HG03442 (cell line): ENCODE data around the gene TMEM151A.
"Not testable (repeated sequence)": the region's sequence is repeated elsewhere in the genome, so short reads cannot be mapped to it uniquely, and the experiment has no call there.

ENCODE experiments used
- ATAC-seq: cut with Tn5 transposase; IDR thresholded peaks from one replicate; pipeline ENCODE4 v1.9.1; 2021; ENCODE audit warnings: mild to moderate bottlenecking, moderate library complexity; ENCODE audit not compliant: unreplicated experiment

TMEM151A gene

GRCh38 chr11:66267039-66267378 is 24.7 kb upstream of the TMEM151A start:
- ATAC-seq = no peak

GRCh38 chr11:66267379-66268243 is 24.1 kb upstream of the TMEM151A start:
- ATAC-seq = peak; percentile 34

GRCh38 chr11:66268244-66268951 is 23.3 kb upstream of the TMEM151A start, which contains the start of gene RAB1B:
TSS of gene RAB1B (plus strand) at chr11:66268639. CDS start at chr11:66268680, 41 bp downstream.
- peak; percentile 73 for ATAC-seq

- no peak for ATAC-seq
Measured at GRCh38 chr11:66268952-66269905, 22.5 kb upstream of the TMEM151A start.

GRCh38 chr11:66271816-66272215 is 19.9 kb upstream of the TMEM151A start:
- no peak for ATAC-seq

- ATAC-seq = no peak
Measured at GRCh38 chr11:66272596-66272995, 19.1 kb upstream of the TMEM151A start.

GRCh38 chr11:66274219-66274618 is 17.5 kb upstream of the TMEM151A start:
- ATAC-seq = no peak

- no peak for ATAC-seq
Measured at GRCh38 chr11:66275396-66275795, 16.3 kb upstream of the TMEM151A start.

GRCh38 chr11:66275984-66276612 is 15.6 kb upstream of the TMEM151A start:
- no peak for ATAC-seq

- not testable (repeated sequence) for ATAC-seq
Measured at GRCh38 chr11:66276619-66277018, 15.1 kb upstream of the TMEM151A start.

- ATAC-seq = not testable (repeated sequence)
Measured at GRCh38 chr11:66277064-66277463, 14.6 kb upstream of the TMEM151A start.

GRCh38 chr11:66277471-66278362 is 14.0 kb upstream of the TMEM151A start, which contains the start of gene CNIH2:
TSS of gene CNIH2 (plus strand) at chr11:66278175. CDS start at chr11:66278457, 282 bp downstream.
- no peak for ATAC-seq

- ATAC-seq = no peak
Measured at GRCh38 chr11:66278363-66279091, 13.2 kb upstream of the TMEM151A start.

GRCh38 chr11:66279092-66279734 is 12.5 kb upstream of the TMEM151A start:
- ATAC-seq = no peak

GRCh38 chr11:66280428-66280827 is 11.3 kb upstream of the TMEM151A start:
- no peak for ATAC-seq

GRCh38 chr11:66281001-66281400 is 10.7 kb upstream of the TMEM151A start:
- ATAC-seq = no peak

GRCh38 chr11:66281776-66282467 is 9.8 kb upstream of the TMEM151A start:
- ATAC-seq = no peak
